ENCODE data around the gene ABTB1. TPM values are rescaled to one million over a fixed set of nuclear protein-coding genes. Genes with fewer than 3 reads are reported as not detected.

The ABTB1 gene
- total and polyA plus RNA-seq, 9 of the 15 experiments (the other 6 are each of a cell fraction or from before 2014, with no cell fraction given): 0.04 to 2.3 (median 0.55) TPM; not detected in 1

GRCh38 chr3:127656906-127657305, 15.8 kb upstream of the ABTB1 start:
- Histone ChIP-seq H3K4me3 (no peak overlapping the region), H3K36me3 (ENCODE audit: control insufficient read depth, insufficient read depth, low read length) (peaks cover 28% of the 10 kb centered on the region; the same call in 1 of the 3 replicates), H3K27me3 (ENCODE audit: control insufficient read depth in 2 of 2, insufficient read depth in 2 of 2, low read length in 2 of 2) (no peaks in the 10 kb centered on the region), H3K4me1 (replicated peaks in 1 of 2; ENCODE audit: control insufficient read depth in 2 of 2, insufficient read depth in 2 of 2, low read length in 2 of 2) (no peaks in the 10 kb centered on the region; a peak in 1 of 5 replicates), H3K9me1 (ENCODE audit: control insufficient read depth, insufficient read depth, low read length) (no peaks in the 10 kb centered on the region), H3K27ac (ENCODE audit: extremely low read depth, low read depth, low read length) (no peak overlapping the region), H3K9me3 (replicated peaks; ENCODE audit: control insufficient read depth, insufficient read depth, low read depth, low read length) (no peaks in the 10 kb centered on the region), H3K79me2 (ENCODE audit: control insufficient read depth, insufficient read depth, low read length) (no peaks in the 10 kb centered on the region), H4K20me1 (replicated peaks; ENCODE audit: control insufficient read depth, insufficient read depth, low read length) (no peaks in the 10 kb centered on the region), H2AFZ (ENCODE audit: low read depth, low read length) (no peak overlapping the region), H3K9ac (ENCODE audit: insufficient read depth in 1 of 2, low read depth in 2 of 2, low read length in 2 of 2) (no peak overlapping the region), H3K4me2 (ENCODE audit: insufficient read depth, low read length) (no peak overlapping the region)
- intact Hi-C loops (cut with micrococcal nuclease) (loop anchor here (10.0 kb wide), 2 partner anchors 178 to 478 kb away; no protein-coding TSS in a partner anchor), in situ Hi-C loops (cut with MboI) (no loop called here)
- ChIA-PET CTCF (ENCODE audit: low intra/inter-chr PET ratio) (no interaction called here), POLR2A (interaction anchor here (0.8 kb wide), 1 partner anchor 14 kb away, joined by 3 read pairs; no protein-coding TSS in a partner anchor)
- no peak for FAIRE-seq
- no TSS peak for BruUV-seq (replicated peaks)
- no peak for ATAC-seq
- no peak for DNase-seq (ENCODE audit: extremely low read depth in 1 of 4, low spot score in 3 of 4)
- TF ChIP-seq POU5F1 (IDR thresholded peaks at IDR 0.05; ENCODE audit: borderline replicate concordance, low read depth, low read length, partially characterized antibody): no peak
- TF ChIP-seq L3MBTL2 (IDR thresholded peaks at IDR 0.05): no peak
- no peak for TF ChIP-seq ZNF511 (CRISPR knock-in tag; IDR thresholded peaks at IDR 0.05)
- TF ChIP-seq ZNF398 (CRISPR knock-in tag; IDR thresholded peaks at IDR 0.05): no peak
- no peak for TF ChIP-seq KLF10 (CRISPR knock-in tag; IDR thresholded peaks at IDR 0.05)
- TF ChIP-seq RBFOX2 (IDR thresholded peaks at IDR 0.05; ENCODE audit: low read depth, low read length): no peak
- no peak for TF ChIP-seq SREBF2 (CRISPR knock-in tag; IDR thresholded peaks at IDR 0.05)
- no peak for TF ChIP-seq POLR2A (conservative IDR thresholded peaks at IDR 0.05)
- WGBS (ENCODE audit: insufficient coverage, low coverage, missing lambda C conversion rate): 72% methylated on average over 7 of the region's 8 CpGs

Measured in K562 (cell line).